GM12891 (cell line): Measurements from ENCODE around the gene OPRL1.

Experiments used
- DNase-seq: peaks from one replicate; pipeline ENCODE4 v3.0.0; 2011; ENCODE audit warnings: low spot score; ENCODE audit not compliant: insufficient read length
- FAIRE-seq: peaks from 2 replicates; lab custom pipeline; 2011; peaks lifted over from hg19 to GRCh38; lab: Jason Lieb, UNC
- PAX5 ChIP-seq: IDR thresholded peaks from 2 replicates; pipeline ENCODE4 v1.6.1; 2011; ENCODE audit warnings: low read length, moderate library complexity, mild to moderate bottlenecking; ENCODE audit not compliant: insufficient read depth, severe bottlenecking
- POLR2A ChIP-seq: IDR thresholded peaks from 2 replicates; pipeline ENCODE4 v1.6.1; 2011; ENCODE audit warnings: low read depth, low read length, control low read depth
- POLR2AphosphoS5 ChIP-seq: IDR thresholded peaks from 2 replicates; pipeline ENCODE4 v1.6.1; 2011; ENCODE audit warnings: low read depth, low read length, control low read depth
- POU2F2 ChIP-seq: IDR thresholded peaks from 2 replicates; pipeline ENCODE4 v1.6.1; 2011; ENCODE audit warnings: low read depth, mild to moderate bottlenecking, control low read depth, low read length, moderate library complexity
- SPI1 ChIP-seq: IDR thresholded peaks from 2 replicates; pipeline ENCODE4 v1.6.1; 2011; ENCODE audit warnings: low read depth, low read length, control low read depth
- TAF1 ChIP-seq: IDR thresholded peaks from 2 replicates; pipeline ENCODE4 v1.6.1; 2011; ENCODE audit warnings: low read depth, low read length, control low read depth

OPRL1 gene

DNA sequence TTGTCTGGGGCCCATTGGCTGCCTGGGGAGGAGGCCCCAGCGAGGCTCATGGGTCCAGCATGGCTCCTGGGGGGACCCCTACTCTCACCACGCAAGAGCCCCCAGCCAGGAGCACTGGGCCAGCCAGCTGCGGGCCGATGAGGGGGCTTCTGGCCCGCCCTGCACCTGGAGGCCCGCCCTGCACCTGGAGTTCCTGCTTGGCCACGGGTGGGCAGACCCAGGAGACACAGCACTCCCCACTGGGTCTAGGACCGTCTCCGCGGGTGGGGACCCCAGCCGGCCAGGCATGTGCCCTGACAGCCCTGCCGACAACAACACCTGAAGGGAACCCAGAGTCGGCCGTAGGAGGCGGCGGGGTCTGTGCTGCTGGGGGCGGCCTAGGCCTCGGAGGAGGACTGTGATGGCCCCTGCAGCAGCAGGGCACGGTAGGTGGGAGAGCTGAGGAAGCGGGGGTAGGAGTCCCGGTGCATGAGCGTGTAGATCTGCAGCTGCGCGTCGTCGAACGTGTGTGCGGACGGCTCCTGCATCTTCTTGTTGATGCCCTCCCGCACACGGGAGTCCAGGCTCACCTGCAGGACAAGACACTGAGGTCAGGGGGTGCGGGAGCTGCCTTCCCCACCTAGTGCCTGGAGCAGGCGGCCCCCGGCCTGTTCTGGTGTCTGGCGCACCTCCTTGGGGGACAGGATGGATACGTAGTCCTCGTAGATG, 6.3 kb upstream of the OPRL1 start:
- TF ChIP-seq POLR2A: no peak
- no peak for TF ChIP-seq TAF1
- TF ChIP-seq PAX5: no peak
- no peak for TF ChIP-seq SPI1
- TF ChIP-seq POLR2AphosphoS5: no peak
- TF ChIP-seq POU2F2: no peak
- FAIRE-seq (no peak), DNase-seq (no peak)

DNA sequence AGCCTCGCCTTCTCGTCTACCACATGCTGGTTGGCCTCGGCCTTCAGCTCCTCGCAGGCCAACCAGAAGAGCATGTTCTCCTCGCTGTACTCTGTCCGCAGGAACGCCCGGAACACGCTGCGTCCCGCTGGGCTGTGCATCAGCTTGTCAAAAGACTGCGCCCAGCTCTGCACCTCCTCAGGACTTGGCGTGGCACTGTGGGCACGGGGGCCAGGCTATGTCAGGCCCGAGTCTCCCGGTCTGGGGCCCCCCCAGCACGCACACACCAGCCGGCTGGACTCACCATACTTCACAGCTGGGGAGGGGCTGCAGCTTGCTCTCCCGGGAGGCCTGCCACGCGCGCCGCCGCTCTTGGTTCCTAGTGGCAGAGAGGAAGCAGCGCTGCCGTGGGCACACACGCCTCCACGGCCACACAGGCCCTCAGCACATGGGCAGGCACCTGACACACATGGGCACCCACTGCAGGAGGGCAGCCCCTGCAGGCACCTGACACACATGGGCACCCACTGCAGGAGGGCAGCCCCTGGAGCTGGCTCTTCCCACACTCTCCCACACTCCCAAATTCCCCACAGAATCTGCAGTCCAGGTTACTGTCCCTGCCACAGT, 5.6 kb upstream of the OPRL1 start:
- FAIRE-seq (no peak), DNase-seq (no peak)
- TF ChIP-seq PAX5: no peak
- TF ChIP-seq SPI1: no peak
- no peak for TF ChIP-seq POLR2AphosphoS5
- no peak for TF ChIP-seq POU2F2
- TF ChIP-seq TAF1: no peak
- no peak for TF ChIP-seq POLR2A

DNA sequence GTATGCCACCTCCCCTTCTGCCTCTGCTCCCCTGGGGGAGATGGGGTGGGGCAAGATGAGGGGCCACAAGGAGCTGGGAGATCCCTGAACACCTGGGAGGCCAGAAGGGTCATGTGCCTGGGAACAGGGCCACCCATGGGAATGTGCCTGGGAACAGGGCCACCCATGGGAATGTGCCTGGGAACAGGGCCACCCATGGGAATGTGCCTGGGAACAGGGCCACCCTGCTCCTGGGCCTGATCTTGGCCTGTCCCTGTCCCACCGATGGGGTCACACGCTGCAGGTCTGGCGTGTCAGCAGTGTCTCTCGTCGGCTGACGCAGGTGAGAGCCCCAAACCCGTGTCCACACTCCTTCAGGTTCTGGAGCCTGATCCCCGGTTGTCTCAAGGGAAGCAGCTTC, 4.9 kb upstream of the OPRL1 start:
- DNase-seq: no peak
- TF ChIP-seq POLR2A (no peak), TAF1 (no peak), SPI1 (no peak), PAX5 (no peak)
- FAIRE-seq: no peak

DNA sequence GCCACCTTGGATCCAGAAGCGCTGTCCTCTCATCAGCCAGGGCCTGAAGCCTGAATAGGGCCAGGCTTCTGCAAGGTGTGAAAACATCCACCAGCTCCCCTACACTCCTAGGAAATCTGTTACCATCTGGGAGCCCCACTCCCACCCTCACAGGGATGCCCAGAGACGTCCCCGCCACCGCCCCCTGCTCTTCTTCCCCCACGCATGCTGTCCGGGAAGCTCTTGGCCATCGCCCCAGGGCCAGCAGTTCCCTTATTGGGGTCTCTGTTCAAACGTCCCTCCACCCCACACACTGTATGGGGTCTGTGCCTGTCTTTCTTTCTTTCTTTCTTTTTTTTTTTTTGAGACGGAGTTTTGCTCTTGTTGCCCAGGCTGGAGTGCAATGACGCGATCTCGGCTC, 4.3 kb upstream of the OPRL1 start:
- TF ChIP-seq POLR2AphosphoS5 (no peak), TAF1 (no peak), SPI1 (no peak), POU2F2 (no peak), POLR2A (no peak), PAX5 (no peak)
- DNase-seq: no peak
- no peak for FAIRE-seq

DNA sequence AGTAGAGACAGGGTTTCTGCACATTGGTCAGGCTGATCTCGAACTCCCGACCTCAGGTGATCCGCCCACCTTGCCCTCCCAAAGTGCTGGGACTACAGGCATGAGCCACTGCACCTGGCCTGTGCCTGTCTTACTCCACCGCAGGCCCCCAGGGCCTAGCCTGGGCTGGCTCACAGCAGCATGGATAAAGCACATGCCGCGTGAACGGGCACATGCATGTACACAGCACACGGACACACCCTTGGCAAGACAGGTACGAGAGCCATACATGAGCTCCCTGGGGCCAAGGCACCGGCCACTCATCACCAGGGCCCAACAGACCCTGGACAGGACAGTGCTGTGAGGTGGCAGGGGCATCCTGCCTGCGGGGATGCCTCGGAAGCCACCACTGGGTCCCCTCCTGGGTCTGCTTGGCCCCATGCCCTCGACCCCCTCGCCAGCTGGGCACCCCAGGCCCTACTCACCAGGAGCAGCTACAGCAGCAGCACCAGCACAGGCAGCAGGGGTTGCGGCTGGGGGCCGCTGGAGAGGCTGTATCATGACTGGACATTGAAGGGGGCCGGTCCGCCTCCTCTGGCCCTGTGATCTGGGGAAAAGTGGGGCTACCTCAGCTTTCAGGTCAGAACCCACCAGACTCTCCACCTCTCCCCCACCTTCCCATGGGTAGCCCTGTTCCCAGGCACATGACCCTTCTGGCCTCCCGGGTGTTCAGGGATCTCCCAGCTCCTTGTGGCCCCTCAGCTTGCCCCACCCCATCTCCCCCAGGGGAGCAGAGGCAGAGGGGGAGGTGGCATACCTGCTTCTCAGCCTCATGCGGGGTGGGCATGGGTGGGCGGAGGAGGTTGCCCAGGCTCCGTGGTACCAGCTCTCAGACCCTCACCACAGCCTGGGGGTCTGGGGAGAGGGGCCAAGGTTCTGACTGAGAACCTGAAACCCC, 3.6 kb upstream of the OPRL1 start:
- no peak for TF ChIP-seq POU2F2
- no peak for TF ChIP-seq PAX5
- no peak for TF ChIP-seq POLR2AphosphoS5
- DNase-seq: no peak
- peak; percentile 68 for FAIRE-seq

DNA sequence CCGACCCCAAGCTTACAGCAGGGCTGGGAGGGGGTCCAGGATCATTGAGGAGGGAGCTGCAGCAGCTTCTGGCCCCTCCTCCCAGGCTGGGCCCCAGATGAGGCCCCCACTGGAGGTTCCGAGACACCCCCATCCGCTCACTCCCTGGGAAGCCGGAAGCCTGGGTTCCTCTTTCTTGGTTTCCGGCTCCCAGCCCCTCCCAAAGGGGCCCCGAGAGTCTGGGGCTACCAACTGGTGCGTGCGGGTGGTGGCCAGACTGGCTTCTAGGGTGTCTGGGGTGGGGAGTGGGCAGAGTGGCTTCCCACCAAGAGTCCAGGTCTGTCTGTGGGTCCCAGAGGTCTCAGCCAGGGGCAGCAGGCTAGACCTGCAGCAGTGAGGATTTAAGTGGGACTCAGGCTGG, 2.8 kb upstream of the OPRL1 start:
- no peak for FAIRE-seq
- TF ChIP-seq SPI1 (peak; percentile 93), POLR2A (no peak), POU2F2 (no peak), PAX5 (no peak), TAF1 (no peak), POLR2AphosphoS5 (peak; percentile 56; the same call in 1 of the 2 replicates)
- DNase-seq: peak; percentile 77

DNA sequence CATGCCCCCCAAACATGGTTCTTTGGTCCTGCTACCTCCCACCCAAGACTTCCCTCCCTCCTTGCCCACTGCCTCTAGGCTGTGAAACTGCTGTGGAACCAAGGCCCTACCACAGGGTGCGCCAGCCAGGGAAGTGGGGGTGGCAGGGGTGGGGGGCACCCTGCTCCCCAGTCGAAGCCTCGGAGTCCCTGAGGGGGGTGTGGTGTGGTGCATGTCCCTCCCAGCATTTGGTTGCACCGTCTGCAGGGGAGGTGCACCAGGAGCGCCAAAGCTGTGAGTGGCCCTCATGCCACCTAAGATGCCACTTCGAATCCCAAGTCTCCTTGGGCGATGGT, 2.4 kb upstream of the OPRL1 start:
- FAIRE-seq (no peak), DNase-seq (no peak)
- no peak for TF ChIP-seq PAX5
- no peak for TF ChIP-seq TAF1
- no peak for TF ChIP-seq POLR2AphosphoS5
- no peak for TF ChIP-seq POLR2A
- TF ChIP-seq POU2F2: no peak
- TF ChIP-seq SPI1: no peak

DNA sequence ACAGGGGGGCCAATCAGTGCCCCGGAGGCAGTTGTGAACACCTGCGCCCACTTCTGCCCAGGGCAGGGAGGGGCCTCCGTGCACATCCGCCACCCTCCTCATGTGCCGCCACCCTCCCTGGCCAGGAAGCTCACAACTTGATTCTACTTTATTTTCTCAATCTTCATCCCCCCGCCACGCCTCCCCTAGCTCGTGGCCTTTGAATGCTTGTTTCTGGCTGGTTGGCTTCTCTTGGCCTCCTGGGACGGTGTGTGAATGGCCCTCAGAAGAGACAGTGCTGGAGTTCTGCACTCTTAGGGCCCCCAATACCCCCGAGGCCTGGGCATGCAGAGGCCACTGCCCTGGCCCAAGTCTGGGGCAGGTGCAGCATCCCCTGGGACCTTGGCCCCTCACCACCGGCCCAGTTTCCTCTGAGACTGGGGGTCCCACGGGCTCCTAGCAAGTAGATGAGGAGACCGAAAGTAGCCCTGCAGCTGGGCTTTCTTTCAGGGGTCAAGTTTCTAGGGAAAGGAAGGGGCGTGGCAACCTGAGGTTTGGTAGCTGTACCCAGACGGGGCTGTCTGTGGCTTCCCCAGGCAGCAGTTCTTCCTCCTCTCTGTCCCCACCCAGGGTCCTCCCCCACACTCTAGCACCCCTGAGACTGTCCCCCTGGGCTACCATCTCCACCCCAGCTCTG, 1.9 kb upstream of the OPRL1 start:
- DNase-seq (no peak), FAIRE-seq (peak; percentile 87)
- TF ChIP-seq TAF1 (no peak), POLR2A (no peak), SPI1 (no peak), PAX5 (no peak), POLR2AphosphoS5 (no peak), POU2F2 (no peak)

DNA sequence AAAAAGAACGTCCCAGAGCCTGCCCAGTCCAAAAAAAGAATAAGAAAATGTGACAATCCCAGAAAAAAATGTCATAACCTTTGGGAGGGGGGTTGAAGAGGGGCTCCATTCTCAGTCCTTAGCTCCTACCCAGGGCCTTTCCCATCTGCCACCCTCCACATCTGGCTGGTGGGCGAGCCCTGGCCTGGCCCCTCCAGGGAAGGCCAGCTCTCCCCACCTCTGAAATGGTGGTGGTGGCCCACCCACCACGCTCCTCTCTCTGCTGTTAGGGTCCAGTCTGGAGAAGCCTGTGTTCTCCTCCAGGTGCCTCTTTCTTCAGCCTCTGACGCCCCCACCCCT, 979 bp upstream of the OPRL1 start:
- DNase-seq: no peak
- FAIRE-seq: no peak
- no peak for TF ChIP-seq POLR2A
- TF ChIP-seq POLR2AphosphoS5: no peak
- TF ChIP-seq POU2F2: no peak
- TF ChIP-seq SPI1: no peak
- no peak for TF ChIP-seq TAF1
- no peak for TF ChIP-seq PAX5
